ENCODE data around the gene IGDCC3.
"Not testable (repeated sequence)": the region's sequence is repeated elsewhere in the genome, so short reads cannot be mapped to it uniquely, and the experiment has no call there.

Gene IGDCC3

DNA sequence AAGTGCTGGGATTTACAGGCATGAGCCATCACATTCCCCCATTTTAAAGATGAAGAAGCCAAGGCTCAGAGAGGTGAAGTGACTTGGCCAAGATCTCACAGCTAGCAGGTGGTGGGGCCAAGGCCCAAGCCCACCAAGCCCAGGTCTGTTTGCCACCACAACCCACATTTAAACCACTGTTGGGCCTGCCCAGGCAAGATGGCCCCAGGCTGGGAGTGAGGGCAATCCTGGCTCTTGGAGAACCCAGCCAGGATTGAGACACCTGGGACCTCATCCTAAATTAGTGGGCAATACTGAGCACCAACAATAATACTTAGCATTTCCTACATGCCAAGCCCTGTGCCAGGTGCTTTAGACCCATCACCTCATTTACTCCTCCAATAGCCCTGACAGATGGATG is 6.9 kb downstream of the IGDCC3 start:
- DNase-seq (ENCODE audit: low spot score): no peak

DNA sequence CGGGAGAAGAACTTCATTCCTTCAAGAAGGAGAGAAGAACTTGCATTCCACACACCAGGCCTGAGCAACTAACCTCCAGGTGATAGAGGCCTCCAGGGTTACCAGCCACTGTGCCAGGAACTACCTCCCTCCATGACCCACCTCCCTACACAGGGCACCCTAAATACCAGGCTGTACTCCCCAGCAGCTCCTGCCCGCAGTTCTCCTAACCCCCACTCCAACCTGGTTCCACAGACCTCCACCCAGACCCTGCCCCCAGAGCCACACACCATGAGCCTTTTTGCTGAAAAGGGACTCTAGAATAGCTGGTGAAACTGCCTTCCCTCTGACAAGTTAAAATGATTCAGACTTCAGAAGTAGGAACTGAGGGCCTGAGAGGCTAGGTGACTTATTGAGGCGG is 8.2 kb downstream of the IGDCC3 start:
- DNase-seq (ENCODE audit: low spot score): no peak

DNA sequence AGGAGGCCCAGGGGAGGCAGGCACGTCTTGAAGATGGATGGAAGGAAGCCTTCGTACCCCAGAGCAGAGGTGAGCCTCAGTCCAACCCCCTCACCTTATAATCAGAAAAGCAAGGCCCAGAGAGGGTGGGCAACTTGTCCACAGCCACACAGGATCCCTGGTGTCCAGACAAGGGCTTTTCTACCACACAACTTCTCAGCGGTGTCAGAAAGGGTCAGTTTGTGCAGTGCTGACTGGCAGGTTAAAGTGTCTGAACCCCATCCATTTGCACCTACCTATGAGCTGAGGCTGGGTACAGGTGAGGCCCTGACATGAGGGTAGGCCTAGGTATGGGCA is 8.6 kb downstream of the IGDCC3 start:
- no peak for DNase-seq (ENCODE audit: low spot score)

DNA sequence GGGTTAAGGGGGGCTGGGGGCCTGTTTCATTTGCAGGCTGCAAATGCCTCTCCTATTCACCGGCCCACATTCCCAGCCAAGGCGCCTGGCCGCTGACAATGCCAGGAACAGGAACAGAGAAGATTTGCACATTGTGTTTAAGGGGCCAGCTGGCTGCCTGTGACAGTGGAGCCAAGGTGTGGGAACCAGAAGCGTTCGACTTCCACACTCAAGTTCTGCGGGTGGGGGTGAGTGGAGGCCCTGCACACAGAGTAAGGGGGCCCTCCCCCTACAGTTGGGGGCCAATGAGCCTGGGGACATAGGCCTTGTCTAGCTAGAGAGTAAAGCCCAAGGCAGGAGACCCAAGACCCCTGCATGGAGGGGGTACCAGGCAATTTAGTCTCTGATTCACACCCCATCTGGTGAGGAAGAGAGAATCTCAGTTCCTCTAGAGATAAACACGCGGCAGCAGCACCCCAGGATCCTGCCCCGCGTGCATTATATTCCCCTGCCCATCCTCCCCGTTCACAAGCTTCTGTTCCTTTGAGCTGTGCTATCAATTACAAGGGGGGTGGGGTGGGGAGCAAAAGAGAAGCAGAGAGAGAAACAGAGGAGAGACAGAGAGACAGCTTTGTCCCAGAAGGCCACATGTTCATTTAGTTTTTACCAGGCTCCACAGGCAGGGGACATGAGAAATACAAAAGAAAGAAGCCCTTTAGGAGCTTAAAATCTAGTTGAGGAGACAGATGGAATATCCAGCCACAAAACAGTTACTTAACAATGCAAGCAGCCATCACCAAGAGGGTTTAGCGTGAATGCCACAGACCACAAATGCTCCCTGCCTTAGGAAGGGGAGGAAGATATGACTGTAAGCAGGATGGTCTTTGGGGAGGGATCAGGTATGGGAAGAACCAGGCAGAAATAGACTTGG is 9.2 kb downstream of the IGDCC3 start:
- no peak for DNase-seq (ENCODE audit: low spot score)

DNA sequence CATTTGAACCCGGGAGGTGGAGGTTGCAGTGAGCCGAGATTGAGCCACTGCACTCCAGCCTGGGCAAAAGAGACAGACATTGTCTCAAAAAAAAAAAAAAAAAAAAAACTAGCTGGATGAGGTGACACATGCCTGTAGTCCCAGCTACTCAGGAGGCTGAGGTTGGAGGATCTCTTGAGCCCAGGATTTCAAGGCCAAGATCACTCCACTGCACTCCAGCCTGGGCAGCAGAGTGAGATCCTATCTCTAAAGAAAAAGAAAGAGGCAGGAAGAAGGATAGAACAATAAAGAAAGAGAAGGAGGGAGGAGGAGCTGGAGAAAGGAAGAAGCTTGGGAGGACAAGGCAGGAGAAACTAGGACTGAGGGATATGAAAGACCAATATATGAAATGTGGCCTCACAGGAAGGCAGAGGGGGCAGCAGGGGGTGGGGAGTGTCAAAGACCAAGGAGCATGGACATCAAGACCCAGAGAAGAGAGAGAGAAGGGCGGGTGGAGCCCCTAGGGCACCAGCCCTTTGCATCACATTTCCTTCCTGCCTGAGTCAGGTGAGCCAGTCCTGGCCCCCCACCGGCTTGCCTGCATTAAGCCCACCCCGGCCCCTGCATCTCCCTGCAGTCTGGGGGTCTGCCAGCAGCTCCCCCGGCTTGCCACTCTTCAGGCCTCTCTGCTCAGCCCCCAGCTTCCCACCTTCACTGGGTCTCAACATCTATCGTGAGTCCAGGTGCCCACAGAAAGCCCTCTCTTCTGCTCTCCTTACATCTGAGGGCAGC is 11.5 kb downstream of the IGDCC3 start:
- no peak for DNase-seq (ENCODE audit: low spot score)

DNA sequence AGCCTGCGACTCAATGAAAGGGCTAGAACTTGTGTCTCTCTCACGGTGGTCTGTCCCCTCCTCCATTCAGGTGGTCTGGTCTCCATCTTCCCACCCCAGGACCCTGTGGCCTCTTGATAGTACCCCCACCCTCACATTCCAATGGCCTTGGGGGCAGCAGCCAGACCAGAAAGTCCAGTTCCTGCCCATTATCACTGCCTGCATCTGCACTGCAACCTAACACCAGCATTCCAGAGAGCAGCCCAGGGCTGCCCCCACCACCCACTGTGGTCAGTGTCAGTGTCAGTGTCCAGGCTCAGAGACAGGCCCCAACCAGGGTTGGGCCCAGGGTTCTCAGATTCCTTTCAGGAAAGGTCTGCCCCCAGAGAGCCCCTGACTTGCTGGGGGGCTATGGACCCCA is 12.6 kb downstream of the IGDCC3 start:
- no peak for DNase-seq (ENCODE audit: low spot score)

DNA sequence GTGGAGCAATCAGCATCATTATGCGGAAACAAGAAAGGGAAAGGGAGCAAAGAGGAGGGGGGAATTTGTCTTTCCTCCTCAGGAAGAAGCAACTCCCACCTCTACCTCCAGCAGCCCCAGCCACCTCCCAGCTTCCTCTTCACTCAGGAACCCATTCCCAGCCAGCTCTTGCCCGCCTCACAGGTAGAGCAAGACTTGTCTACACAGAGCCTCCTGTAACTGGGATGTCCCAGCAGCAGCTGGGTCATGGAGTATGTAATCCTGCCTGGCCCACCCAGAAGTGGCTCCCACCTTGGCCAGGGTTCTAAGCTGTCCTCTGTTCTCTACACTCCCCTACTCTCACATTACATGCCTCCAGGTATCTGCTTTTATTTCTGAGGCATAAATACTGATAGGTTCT is 14.0 kb downstream of the IGDCC3 start:
- DNase-seq (ENCODE audit: low spot score): no peak

DNA sequence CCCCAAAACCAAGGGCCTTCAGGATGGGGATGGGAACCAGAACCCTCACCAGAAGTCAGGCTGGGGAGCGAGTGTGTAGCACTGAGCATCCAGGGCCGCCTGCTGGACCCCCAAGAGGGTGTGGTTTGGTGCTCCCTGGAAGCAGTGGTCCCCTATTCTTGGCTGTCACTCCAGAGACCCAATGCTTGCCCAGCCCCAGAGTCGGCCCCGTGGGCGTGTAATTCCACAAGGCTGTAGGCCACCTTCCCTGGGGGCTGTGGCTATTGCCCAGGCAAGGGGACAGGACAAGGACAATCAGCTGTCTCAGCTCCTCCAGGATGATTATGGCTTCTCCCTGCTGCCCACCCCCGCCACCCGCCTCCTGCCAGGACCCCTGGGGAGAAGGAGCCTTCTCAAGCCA is 14.5 kb downstream of the IGDCC3 start:
- no peak for DNase-seq (ENCODE audit: low spot score)

DNA sequence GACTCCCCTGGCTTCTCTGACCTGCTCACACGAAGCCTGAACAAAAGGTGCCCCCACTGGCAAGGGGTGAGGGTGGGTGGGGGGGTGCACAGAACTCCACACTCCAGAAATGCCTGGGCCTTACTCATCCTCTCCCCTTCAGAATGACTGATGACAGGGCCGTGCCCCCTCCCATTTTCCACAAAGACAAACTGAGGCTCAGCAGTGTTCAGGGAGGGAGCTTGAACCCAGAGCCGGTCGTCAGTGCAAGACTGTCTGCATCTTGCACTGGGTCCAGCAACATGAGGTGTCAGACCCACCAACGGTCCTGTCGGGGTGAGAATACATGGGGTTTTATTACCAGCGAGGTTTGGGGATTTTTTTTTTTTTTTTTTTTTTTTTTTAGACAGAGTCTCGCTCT is 15.3 kb downstream of the IGDCC3 start:
- no peak for DNase-seq (ENCODE audit: low spot score)

DNA sequence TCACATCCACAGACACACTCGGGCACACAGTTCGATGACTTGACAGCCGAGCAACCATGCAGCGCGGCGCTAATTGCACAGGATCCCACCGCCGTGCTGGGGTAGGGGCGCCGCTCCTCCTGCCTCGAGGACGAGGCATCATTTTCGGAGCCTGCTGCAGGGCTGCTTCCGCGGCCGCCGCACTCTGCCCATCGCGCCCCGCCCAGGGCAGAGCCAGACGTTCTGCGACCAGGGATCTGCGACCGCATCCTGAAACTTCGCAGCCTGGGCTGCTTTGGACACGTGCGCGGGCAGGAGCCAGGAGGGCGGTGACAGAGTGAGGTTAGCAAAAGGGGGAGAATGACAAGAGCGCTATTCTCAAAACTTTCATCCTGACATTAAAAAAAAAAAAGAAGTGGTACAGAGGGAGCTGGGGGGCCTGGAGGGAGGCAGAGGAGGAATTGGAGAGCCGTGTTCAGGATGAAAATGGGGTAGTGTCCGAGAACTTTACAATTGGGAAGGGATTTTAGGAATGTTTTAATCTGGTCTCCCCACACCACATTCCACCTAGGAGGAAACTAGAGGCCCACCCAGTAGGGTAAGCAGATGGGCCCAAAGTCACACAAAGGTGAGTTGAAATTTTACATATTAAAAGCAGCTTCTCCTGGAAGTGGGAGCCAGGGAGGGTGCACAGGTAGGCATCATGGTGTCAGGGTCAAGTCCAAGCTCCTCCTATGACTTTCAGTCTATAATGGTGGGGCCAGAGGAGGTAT is 15.9 kb downstream of the IGDCC3 start:
- no peak for DNase-seq (ENCODE audit: low spot score)

DNA sequence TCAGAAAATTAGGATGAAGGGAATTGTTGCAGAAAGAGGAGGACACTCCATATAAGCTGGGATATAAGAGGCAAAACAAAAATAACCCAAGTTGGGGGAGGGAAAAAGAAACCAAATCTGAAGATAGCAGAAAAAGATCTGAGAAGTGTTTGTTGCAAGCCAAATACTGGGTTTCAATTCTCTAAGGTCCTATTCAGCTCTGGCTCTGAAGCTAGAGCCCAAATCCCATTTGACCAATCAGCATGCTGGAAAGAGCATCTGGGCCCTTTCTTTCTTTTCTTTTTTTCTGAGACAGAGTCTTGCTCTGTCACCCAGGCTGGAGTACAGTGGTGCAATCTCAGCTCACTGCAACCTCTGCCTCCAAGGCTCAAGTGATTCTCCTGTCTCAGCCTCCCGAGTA is 17.3 kb downstream of the IGDCC3 start:
- DNase-seq (ENCODE audit: low spot score): no peak

DNA sequence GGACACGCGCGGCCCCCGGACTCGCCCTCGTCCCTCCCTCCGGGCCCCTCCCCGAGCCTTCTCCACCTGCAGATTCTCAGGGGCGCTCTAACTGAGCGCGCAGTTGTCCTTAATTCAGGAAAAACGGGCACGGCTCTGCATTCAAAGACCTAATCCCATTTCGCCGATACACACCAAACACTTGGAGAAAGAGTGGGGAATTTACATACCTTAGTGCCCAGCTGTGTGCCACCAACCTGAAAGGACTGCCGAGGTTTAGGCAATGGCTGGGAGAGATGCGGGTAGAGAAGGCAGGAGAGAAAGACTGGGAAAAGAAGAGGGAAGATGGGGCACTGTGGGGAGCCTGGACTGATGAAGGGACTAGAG is 21.8 kb downstream of the IGDCC3 start:
- no peak for DNase-seq (ENCODE audit: low spot score)

DNA sequence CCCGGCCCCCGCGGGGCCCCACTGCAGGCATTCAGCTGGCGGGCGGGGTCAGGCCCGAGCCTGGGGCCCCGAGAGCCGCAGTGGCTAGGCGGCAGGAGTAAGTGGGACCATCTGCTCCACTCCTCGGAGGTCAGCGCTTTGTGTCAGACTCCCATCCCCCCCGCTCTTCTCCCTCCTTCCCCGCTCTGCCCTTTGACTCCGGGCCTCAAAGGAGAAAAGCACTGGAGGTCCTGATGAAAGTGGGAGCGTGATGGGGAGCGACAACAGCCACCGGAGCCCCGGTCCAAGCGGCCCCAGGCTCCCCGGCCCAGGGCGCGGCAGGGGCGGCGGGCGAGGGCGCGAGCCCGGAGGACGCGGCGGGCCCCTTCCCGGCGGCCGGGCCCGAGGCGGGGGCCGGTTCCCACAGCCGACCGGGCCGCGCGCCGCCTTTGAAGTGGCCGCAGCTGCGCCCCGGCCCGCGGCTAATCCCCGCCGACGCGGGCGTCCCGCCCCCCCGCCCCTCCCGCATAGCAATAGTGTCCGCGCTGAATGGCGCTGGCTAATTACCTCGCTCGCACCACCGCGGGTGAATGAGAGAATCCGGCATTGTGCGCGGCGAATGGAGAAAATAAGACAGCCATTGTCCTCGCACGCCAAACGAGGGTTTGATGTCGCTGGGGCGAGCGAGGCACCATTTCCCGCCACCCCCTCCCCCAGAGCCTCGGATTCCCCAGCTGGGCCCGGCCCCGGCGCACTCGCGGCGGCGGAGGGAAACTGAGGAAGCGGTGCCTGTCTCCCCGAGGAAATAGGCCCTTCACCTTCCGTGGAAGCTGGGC is 22.4 kb downstream of the IGDCC3 start:
- DNase-seq (ENCODE audit: low spot score): no peak

DNA sequence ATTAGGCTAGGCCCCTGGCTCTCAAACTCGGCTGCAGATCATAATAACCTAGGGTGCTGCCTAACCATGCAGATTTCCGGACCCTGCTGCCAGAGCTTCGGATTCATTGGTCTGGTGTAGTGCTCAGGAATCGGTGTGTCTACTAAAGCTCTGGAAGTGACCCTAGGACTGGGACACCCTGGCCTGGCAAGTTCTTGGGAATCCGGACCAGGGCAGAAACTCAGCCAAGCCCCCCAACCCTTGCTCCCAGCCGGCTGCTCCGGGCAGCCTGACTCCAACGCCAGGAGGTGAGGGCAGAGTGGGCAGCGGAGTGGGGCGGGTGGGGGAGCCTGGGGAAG is 23.0 kb downstream of the IGDCC3 start:
- DNase-seq (ENCODE audit: low spot score): no peak

DNA sequence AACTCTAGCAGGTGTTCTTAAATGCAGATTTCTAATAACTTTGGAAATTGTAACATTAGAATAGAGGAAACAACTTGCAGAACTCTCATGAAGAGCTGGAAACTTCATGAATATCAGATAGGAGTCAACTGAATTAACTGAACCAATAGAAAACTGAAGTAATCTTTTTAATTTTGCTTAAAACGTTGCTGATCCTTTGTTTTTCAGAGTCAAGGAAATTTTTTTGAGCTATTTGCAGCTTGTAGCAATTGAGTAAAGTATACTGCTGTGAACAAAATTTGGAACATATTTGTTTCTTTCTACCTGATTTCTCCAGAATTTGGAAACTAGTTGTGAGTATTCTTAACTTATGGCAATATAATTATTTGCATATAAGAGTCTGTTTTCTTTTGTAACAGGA is 25.8 kb downstream of the IGDCC3 start:
- DNase-seq (ENCODE audit: low spot score): not testable (repeated sequence)

DNA sequence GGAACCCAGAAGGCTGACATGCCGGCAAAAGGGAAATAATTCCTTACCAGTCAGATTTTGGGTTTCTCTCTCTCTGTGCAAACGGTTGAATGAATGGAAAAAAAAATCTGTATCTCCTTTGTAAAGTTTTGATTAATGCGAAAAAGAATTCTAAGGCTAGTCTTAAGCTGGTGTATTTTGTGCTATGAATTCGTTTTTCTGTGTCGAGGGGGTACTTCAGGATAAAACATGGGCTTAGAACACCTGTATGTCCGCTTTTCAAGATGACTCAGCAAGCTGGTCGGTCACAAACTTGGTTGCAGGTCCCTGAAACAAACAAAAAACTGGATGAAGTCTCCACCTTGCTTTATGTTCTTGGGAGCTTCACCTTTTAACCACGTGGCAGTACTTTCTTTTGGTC is 28.5 kb downstream of the IGDCC3 start:
- no peak for DNase-seq (ENCODE audit: low spot score)

DNA sequence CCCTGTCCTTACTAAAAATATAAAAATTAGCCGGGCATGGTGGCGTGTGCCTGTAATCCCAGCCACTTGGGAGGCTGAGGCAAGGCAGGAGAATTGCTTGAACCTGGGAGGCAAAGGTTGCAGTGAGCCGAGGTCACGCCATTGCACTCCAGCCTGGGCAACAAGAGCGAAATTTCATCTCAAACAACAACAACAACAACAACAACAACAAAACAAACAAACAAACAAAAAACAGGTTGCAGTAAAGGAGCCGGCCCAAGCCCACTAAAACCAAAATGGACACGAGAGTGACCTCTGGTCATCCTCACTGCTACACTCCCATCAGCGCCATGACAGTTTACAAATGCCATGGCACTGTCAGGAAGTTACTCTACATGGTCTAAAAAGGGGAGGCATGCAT is 30.0 kb downstream of the IGDCC3 start:
- DNase-seq (ENCODE audit: low spot score): not testable (repeated sequence)

DNA sequence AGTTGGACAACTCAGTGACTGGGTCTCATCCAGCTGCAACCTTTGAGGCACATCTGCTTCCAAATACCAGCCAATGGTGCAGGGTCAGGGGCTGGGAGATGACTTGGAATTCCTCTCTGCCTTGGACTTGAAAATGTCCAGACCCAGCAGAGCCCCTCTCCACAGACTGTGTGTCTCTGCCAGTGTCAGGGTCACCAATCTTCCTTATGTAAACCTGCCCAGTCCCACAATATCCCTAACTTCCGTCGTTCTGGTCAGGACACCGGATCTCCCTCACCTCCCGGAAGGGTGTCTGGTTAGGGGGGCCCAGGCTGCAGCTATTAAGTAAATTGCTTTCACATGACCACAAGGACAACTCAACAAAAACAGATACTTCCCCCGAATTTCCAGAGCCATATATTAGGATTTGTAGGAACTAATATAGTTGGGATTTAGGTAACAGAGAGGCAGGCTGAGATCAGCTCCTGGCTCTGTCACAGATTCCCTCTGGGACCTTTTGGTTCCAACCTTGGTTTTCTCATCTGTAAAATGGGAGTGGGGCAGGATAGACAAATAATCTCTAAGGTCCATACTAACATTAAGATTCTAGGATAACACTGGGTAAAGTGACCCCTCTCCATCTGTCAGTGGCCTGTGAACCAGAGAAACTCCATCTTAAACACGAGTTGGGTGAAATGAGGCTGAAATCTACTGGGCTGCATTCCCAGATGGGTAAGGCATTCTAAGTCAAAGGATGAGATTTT is 30.8 kb downstream of the IGDCC3 start:
- no peak for DNase-seq (ENCODE audit: low spot score)

DNA sequence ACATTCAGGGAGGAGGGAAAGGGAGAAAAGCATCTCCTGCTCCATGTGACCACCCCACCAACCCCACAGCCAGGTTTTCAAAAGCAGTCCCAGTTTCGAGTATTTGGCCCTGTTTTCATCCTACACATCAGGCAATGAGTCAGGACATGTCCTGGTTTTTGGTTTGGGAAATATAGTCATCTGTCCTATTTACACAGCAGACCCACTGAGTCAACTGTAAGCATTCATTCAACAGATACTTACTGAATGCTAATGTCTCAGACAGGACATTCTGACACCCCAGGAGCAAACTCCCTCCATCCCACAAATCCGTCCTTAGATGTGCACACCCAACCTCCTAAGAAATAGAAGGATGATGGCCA is 32.9 kb downstream of the IGDCC3 start:
- no peak for DNase-seq (ENCODE audit: low spot score)

DNA sequence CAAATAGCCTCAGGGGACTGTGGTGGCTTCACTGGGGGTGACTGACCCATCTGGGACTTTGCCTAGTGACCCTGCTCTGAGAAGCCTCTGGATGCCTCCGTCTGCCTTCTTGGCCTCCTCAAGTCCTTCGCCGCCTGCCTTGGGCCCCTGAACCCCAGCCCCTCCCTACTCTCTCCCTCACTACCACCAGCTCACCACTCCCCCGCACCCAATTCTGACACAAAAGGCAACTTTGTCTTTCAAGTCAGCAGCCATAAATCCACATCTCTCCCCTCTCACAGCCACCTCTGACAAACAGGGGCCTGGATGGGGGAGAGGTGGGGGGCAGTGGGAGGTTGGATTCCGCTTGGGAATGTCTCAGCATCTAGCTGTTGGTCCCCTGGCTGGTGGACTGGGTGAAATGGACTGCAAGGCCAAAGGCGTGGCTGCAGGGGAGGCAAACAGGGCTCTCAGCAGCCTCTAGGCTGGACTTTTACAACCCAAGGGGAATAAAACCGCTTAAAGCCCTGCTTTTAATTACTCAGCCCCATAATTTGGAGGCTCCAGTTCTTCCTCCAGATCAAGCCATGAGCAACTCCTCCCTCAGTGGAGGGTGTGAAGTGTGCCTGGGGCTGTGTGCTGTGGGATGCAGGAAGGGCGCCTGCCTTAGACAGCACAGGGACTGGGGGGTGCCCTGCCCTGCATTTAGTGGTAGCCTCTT is 33.4 kb downstream of the IGDCC3 start:
- DNase-seq (ENCODE audit: low spot score): no peak

Data from CD4-positive, alpha-beta T cell treated with Interleukin-15 for 4 hours (primary cell).